Spleen (tissue), 11 donors: ENCODE results near the gene WDR47. TPM values are rescaled to one million over a fixed set of nuclear protein-coding genes. Genes with fewer than 3 reads are reported as not detected.
"Not testable (repeated sequence)": the region's sequence is repeated elsewhere in the genome, so short reads cannot be mapped to it uniquely, and the experiment has no call there.

Experiments used
- DNase-seq: peaks from one replicate; pipeline ENCODE4 v3.0.0-alpha.2; 2020
- H3K27ac ChIP-seq, 8 donors: fragments of 200-600 bp; sonication (generic) in 7 of 8; 1 replicate in 4 of 8; 2 replicates in 4 of 8; pipeline versions ENCODE4 v1.5.0 to v1.8.0; 2016 to 2021; ENCODE audit warnings: inconsistent platforms in 4 of 8, mild to moderate bottlenecking in 4 of 8, moderate library complexity in 1 of 8
- H3K27me3 ChIP-seq, 7 donors: fragments of 200-600 bp; sonication (generic) in 6 of 7; replicated peaks in 1 of 7; 1 replicate in 4 of 7; 2 replicates in 3 of 7; pipeline versions ENCODE4 v1.5.0 to v1.8.0; 2016 to 2021; ENCODE audit warnings: inconsistent platforms in 3 of 7, mild to moderate bottlenecking in 1 of 7
- H3K36me3 ChIP-seq, 6 donors: fragments of 200-600 bp; sonication (generic) in 5 of 6; 1 replicate in 4 of 6; 2 replicates in 2 of 6; pipeline versions ENCODE4 v1.5.0 to v1.8.0; 2016 to 2021; ENCODE audit warnings: inconsistent platforms in 2 of 6
- H3K4me1 ChIP-seq, 6 donors: fragments of 200-600 bp; sonication (generic) in 5 of 6; 1 replicate in 3 of 6; 2 replicates in 3 of 6; pipeline versions ENCODE4 v1.5.0 to v1.8.0; 2016 to 2021; ENCODE audit warnings: inconsistent platforms in 3 of 6
- H3K4me3 ChIP-seq, 8 donors: fragments of 200-600 bp; sonication (generic) in 7 of 8; 1 replicate in 4 of 8; 2 replicates in 4 of 8; pipeline versions ENCODE4 v1.5.0 to v1.8.0; 2016 to 2021; ENCODE audit warnings: inconsistent platforms in 4 of 8, mild to moderate bottlenecking in 4 of 8, moderate library complexity in 2 of 8
- H3K9me3 ChIP-seq, 8 donors: fragments of 200-600 bp; sonication (generic) in 7 of 8; 1 replicate in 4 of 8; 2 replicates in 4 of 8; pipeline versions ENCODE4 v1.5.0 to v1.8.0; 2016 to 2021; ENCODE audit warnings: inconsistent platforms in 4 of 8
- CTCF ChIP-seq, 11 experiments: fragments of 200-600 bp in 7 of 11; fragments of 450-650 bp in 4 of 11; sonication (generic) in 4 of 11; IDR thresholded peaks in 8 of 11; conservative IDR thresholded peaks in 3 of 11; 1 replicate in 7 of 11; 2 replicates in 4 of 11; pipeline versions ENCODE4 v1.4.0 to v1.8.0; 2016 to 2021; ENCODE audit warnings: antibody characterized with exemption in 11 of 11, inconsistent platforms in 4 of 11, mild to moderate bottlenecking in 1 of 11
- POLR2A ChIP-seq, 3 donors: fragments of 450-650 bp; IDR thresholded peaks; one replicate each; pipeline ENCODE4 v1.5.1; 2017; ENCODE audit warnings: antibody characterized with exemption in 3 of 3, mild to moderate bottlenecking in 1 of 3
- POLR2AphosphoS5 ChIP-seq, 3 donors: sonication (generic); formaldehyde crosslinking; IDR thresholded peaks; one replicate each; pipeline ENCODE4 v1.5.1; 2017; ENCODE audit warnings: antibody characterized with exemption in 3 of 3
- WGBS, 5 donors: extraction: QIAGEN DNeasy Blood & Tissue Kit in 3 of 5; methylation state at CpG; one replicate each; pipeline versions ENCODE4 v1.1.5 to v1.1.7; 2013 to 2018; 5-methylcytosine and 5-hydroxymethylcytosine counted together
- intact Hi-C: fragments of 100-400 bp; cut with DNase I; formaldehyde crosslinking; loops from one replicate; pipeline ENCODE4 v1.15.0; 2023; ENCODE audit warnings: low total_unique reads
- polyA plus RNA-seq, 3 donors: library from polyadenylated mRNA; stranded (reverse); fragments of 200-250 nt; gene quantifications; one replicate each; pipeline ENCODE4 v1.2.1, GENCODE V29; 2013
- total RNA-seq, 7 donors: library from RNA; depleted of rRNA in 3 of 7; stranded (reverse); fragments of >200 nt in 3 of 7; fragmentation: NEBNext Ultra II Directional in 4 of 7; extraction: Animal tissue kit (Norgen Biotek cat#: 25700) in 4 of 7; gene quantifications; one replicate each; pipeline versions ENCODE4 v1.1.0 to v1.2.1, GENCODE V29; 2016 to 2021
- donor health status: healthy with polysubstance abuse.
- donor health status: DM: no; HTN: no; CAD: no; lungs with moderate emphysema.
- donor health status: DM: no; HTN: no; CAD: no.
- donor health status: Bipolar disorder and iron deficiency.
- donor health status: healthy.
- donor health status: DM: no; HTN: no; CAD: no.
- donor health status: DM: yes; HTN: yes; CAD: no.

WDR47 gene
- total and polyA plus RNA-seq, 10 donors = 1.9 to 20.1 (median 13.1) TPM

GRCh38 chr1:109061183-109061582, 19.3 kb upstream of the WDR47 start:
- 90 to 95% (median 92%) methylated on average over 4 of the region's 4 CpGs for WGBS, 5 donors
- TF ChIP-seq POLR2A (IDR thresholded peaks at IDR 0.05) = no peak
- TF ChIP-seq CTCF (IDR thresholded peaks at IDR 0.05 in 8 of 11, conservative IDR thresholded peaks at IDR 0.05 in 3 of 11) = no peak
- TF ChIP-seq POLR2AphosphoS5 (IDR thresholded peaks at IDR 0.05) = no peak
- Histone ChIP-seq H3K36me3 (peaks cover 4 to 42% (median 28%) of the 10 kb centered on the region in 6 donors), H3K4me3 (no peak overlapping the region), H3K4me1 (no peaks in the 10 kb centered on the region), H3K27ac (no peak overlapping the region), H3K9me3 (no peaks in the 10 kb centered on the region), H3K27me3 (no peaks in the 10 kb centered on the region)
- no peak for DNase-seq
- intact Hi-C loops = no loop called here

GRCh38 chr1:109060707-109061106, 18.8 kb upstream of the WDR47 start:
- Histone ChIP-seq H3K27me3 (no peaks in the 10 kb centered on the region), H3K4me3 (no peak overlapping the region), H3K27ac (no peak overlapping the region), H3K9me3 (no peaks in the 10 kb centered on the region), H3K36me3 (peaks cover 4 to 38% (median 24%) of the 10 kb centered on the region in 6 donors), H3K4me1 (no peaks in the 10 kb centered on the region)
- 90 to 97% (median 90%) methylated on average over 7 of the region's 7 CpGs for WGBS, 5 donors
- DNase-seq = no peak
- TF ChIP-seq POLR2AphosphoS5 (IDR thresholded peaks at IDR 0.05) (no peak), CTCF (IDR thresholded peaks at IDR 0.05 in 8 of 11, conservative IDR thresholded peaks at IDR 0.05 in 3 of 11) (no peak), POLR2A (IDR thresholded peaks at IDR 0.05) (no peak)
- intact Hi-C loops = no loop called here

- no peak for DNase-seq
- no peaks in the 10 kb centered on the region for H3K27me3 ChIP-seq
- no peaks in the 10 kb centered on the region for H3K9me3 ChIP-seq
- intact Hi-C loops = no loop called here
- H3K27ac ChIP-seq = no peak overlapping the region
- H3K36me3 ChIP-seq = peaks cover 0 to 21% (median 11%) of the 10 kb centered on the region in 6 donors
- no peak overlapping the region for H3K4me3 ChIP-seq
- H3K4me1 ChIP-seq = no peaks in the 10 kb centered on the region
- TF ChIP-seq POLR2AphosphoS5 (IDR thresholded peaks at IDR 0.05) (no peak), POLR2A (IDR thresholded peaks at IDR 0.05) (no peak), CTCF (IDR thresholded peaks at IDR 0.05 in 8 of 11, conservative IDR thresholded peaks at IDR 0.05 in 3 of 11) (no peak)
These were observed 17.1 kb upstream of the WDR47 start for GRCh38 chr1:109059026-109059425.

GRCh38 chr1:109056064-109056463, 14.2 kb upstream of the WDR47 start:
- H3K9me3 ChIP-seq = no peaks in the 10 kb centered on the region
- H3K27ac ChIP-seq = no peak overlapping the region
- intact Hi-C loops = no loop called here
- DNase-seq = no peak
- H3K36me3 ChIP-seq = no peaks in the 10 kb centered on the region
- H3K4me3 ChIP-seq = no peak overlapping the region
- TF ChIP-seq POLR2A (IDR thresholded peaks at IDR 0.05) = no peak
- TF ChIP-seq POLR2AphosphoS5 (IDR thresholded peaks at IDR 0.05) = no peak
- H3K27me3 ChIP-seq = no peaks in the 10 kb centered on the region
- WGBS, 5 donors = 88 to 93% (median 91%) methylated on average over 3 of the region's 3 CpGs
- H3K4me1 ChIP-seq = no peaks in the 10 kb centered on the region

- DNase-seq, H3K36me3 ChIP-seq, intact Hi-C loops, H3K9me3 ChIP-seq, H3K27ac ChIP-seq, H3K4me3 ChIP-seq, H3K27me3 ChIP-seq, H3K4me1 ChIP-seq: not testable (repeated sequence)
- WGBS, 5 donors = 89 to 99% (median 96%) methylated on average over 3 of the region's 3 CpGs
These were observed 10.2 kb upstream of the WDR47 start for GRCh38 chr1:109052145-109052544.
